NCI-H526 (cell line): ENCODE data around the gene ZC3H10.
A peak's percentile ranks its signal among the peaks of the same experiment; 100 is the strongest.
"Not testable (repeated sequence)": the region's sequence is repeated elsewhere in the genome, so short reads cannot be mapped to it uniquely, and the experiment has no call there.

Experiments
- DNase-seq, 2 experiments: peaks; one replicate each; lab custom pipeline; 2025; lab: John Stamatoyannopoulos, UW

The ZC3H10 gene

DNA sequence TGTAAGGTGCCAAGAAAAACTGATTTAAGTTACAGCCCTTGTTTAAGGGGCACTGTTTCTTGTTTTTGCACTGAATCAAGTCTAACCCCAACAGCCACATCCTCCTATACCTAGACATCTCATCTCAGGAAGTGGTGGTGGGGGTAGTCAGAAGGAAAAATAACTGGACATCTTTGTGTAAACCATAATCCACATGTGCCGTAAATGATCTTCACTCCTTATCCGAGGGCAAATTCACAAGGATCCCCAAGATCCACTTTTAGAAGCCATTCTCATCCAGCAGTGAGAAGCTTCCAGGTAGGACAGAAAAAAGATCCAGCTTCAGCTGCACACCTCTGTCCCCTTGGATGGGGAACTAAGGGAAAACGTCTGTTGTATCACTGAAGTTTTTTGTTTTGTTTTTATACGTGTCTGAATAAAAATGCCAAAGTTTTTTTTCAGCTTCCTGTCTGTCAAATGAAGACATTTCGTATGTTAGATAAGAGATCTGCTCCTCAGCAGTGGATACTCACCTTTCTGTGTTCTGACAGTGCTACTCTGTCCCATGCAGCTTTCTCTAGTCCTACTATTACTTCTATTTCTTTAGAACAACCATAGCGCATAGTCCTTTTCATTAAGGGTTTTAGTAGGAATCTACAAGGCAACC is 14.9 kb upstream of the ZC3H10 start:
- no peak for DNase-seq

DNA sequence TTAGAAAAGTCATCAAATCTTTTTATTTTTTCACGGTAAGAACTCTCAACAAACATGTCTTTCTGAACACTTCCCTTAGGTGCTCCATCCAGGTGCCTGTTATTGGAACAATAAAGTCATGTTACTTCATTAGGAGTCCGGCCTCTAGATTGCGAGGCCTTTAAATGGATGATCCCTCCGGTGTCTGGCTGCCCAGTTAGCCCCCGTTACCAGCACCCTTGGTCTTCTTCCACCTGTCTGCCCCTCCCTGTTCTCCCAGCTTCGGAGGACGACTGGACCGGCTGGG is 14.3 kb upstream of the ZC3H10 start:
- DNase-seq = no peak

DNA sequence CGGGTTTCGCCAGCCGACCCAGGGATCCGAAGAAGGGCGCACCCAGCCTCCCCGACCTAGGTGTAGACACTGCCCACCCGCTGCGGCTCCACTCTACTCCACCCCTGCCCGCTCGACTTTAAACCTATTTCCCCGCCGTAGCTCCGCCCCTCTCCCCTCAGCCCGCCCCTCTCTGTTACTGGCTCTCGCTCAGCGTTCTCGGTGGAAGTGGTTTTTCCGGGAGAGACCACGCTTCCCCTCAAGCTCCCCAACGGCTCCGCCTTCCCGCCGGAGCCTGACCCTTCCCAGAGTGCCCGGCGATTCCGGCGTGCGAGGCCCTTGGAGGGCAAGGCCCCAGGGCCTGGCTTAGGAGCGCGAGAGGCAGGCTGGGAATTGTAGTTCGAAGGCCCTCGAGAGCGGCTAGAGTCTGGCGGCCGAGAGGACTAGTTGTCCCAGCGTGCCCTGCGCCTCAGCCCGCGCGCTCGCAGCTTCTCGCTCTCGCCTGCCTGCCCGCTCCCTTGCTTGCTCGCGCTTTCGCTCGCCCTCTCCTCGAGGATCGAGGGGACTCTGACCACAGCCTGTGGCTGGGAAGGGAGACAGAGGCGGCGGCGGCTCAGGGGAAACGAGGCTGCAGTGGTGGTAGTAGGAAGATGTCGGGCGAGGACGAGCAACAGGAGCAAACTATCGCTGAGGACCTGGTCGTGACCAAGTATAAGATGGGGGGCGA is 13.8 kb upstream of the ZC3H10 start, which contains the start of gene PA2G4:
Gene PA2G4, plus strand, starts transcription at position 451 of the 706 bp plus-strand sequence. Its CDS starts 179 bp downstream, at position 630.
- peak; percentile 98 to 99 for DNase-seq

DNA sequence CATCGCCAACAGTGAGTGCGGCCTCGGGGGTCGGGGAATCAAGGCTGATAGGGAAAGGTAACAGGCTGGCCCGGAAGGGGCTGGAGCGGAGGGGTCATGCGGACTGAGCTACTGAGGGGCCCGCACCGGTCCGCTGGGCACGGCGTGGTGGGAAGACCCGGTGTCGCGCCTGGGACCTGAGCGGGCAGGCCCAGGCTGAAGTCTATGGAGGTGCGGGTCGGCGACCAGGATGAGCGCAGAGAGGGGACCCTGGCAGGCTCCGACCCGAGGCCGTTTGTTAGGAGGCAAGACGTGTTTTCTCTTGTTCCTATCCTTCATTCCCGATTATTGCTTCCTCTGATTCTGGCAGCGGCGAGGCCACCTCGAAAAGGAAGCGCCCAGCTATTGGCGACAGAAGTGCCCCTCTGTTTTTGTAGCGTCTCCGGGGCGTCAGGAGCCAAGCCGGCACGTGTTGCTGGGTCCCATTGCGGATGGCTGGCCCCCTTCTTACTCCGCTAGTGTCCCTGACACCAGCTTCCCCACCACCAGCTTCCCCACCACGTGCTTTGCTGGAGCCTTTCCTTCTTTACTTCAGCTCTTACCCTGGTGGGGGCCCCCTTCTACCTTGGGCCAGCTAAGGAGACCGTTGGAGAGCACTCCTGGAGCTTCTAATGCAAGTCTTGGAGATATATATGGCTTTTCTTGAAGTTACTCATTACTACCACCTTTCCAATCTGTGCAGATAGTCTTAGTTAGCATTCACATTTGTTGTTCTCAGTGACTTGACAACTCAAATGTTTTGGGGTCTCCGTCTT is 13.1 kb upstream of the ZC3H10 start:
- peak in 1 of 2 experiments; percentile 49 for DNase-seq

DNA sequence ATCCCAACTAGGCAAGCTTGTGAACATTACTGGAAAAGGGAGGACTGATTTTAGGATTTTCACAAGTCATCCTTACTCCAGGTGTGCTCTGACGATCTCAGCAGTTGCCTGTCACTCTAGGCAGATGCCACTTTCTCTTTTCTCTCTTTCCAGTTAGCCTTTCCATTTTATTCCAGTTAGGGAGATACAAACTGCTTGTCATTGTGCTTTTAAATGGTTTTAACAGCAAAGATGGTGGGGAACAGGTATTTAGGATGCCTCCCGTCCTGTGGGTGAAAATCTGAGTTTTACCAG is 12.5 kb upstream of the ZC3H10 start:
- no peak for DNase-seq

DNA sequence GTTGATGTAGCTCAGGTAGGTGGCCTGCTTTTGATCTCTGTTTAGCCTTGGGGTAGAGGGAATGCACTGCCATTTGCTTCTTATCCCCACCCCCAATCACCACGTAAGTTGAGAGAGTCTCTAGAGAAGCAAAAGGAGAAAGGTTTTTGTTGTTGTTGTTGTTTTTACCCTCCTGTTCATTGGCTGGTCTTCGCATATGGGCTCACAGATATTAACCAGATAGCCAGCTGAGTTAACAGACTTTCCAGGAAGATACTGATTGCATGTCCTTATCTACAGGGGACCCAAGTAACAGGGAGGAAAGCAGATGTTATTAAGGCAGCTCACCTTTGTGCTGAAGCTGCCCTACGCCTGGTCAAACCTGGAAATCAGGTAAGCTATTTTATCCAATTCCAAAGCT is 10.8 kb upstream of the ZC3H10 start:
- no peak for DNase-seq

DNA sequence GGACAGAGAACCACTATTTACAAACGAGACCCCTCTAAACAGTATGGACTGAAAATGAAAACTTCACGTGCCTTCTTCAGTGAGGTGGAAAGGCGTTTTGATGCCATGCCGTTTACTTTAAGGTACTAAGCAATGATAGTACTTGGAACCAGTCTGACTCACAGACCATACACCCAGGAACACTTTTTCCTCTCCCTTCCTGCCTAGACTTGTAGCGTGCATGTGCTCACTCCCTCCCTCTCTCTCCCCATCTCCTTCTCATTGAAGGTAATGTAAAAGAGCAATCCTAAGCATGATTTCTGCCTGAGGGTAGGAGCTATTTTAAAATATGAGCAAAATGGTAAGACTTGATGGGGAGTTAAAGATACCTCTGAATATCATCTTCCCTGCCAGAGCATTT is 7.5 kb upstream of the ZC3H10 start:
- DNase-seq = no peak

DNA sequence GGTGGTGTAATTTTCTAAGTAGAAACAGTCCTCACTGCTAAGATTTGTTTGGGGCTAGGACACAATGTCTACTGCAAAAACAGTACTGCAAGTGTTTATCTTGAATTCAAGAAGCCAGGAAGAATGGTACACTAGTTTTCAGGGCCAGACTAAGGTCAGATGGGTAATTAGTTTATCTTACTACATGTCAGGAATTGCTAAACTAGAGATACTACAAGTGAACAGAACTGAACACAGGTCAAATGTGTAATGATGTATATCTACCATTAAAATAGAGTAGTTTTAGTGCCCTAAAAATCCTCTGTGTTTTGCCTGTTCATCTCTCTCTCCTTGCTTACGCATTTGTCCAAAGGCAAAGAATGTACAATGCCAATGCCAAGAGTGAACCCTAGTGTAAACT is 4.0 kb upstream of the ZC3H10 start:
- DNase-seq = no peak

DNA sequence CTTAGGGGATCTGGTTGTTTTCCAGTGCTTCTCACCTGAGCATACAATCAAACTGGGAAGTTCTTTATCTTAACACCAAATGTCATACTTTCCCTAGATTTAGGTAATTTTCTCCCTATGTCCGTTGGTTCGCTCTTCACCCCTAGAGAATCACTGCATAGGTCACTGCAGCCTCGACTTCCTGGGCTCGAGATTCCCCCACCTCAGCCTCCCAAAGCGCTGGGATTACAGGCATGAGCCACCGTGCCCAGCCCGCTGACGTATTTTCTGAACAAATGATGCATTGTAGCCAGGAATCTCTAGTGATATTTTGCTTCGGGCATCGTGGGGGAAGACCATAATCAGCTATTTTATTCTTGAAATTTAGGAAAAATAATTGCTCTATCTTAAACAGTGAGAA is 2.7 kb upstream of the ZC3H10 start:
- no peak for DNase-seq

DNA sequence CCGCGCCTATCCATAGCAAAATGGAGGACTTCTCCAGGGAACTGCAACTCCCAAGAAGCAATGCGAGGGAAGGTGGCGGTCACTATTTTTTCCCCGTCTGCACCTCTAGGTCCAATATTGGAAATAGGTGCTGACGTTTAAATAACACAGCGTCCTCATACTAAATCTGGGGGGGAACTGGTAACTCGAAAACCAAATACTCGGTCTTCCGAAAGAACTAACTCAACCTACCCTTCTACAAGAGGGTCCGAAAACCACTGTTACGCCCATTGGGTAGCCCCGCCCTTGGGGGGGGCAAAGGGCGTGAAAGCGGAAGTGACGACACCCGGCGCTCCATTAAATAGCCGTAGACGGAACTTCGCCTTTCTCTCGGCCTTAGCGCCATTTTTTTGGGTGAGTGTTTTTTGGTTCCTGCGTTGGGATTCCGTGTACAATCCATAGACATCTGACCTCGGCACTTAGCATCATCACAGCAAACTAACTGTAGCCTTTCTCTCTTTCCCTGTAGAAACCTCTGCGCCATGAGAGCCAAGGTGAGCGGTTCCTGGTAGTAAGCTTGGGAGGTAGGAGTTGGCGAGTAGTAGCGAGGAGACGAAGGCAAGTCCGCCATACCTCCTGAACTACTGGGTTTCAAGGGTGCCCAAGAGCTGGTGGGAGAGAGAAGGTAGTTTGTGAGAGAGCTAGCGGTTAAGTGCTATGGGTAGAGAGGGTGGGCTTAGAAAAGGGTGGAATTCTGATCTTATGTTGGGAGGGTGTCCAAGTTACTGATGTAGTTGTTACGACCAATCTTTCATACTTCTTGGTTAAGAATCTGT is 1.6 kb upstream of the ZC3H10 start, which contains the start of gene RPL41:
Gene RPL41, plus strand, starts transcription at position 367 of the 815 bp plus-strand sequence.
- peak; percentile 92 to 96 for DNase-seq

DNA sequence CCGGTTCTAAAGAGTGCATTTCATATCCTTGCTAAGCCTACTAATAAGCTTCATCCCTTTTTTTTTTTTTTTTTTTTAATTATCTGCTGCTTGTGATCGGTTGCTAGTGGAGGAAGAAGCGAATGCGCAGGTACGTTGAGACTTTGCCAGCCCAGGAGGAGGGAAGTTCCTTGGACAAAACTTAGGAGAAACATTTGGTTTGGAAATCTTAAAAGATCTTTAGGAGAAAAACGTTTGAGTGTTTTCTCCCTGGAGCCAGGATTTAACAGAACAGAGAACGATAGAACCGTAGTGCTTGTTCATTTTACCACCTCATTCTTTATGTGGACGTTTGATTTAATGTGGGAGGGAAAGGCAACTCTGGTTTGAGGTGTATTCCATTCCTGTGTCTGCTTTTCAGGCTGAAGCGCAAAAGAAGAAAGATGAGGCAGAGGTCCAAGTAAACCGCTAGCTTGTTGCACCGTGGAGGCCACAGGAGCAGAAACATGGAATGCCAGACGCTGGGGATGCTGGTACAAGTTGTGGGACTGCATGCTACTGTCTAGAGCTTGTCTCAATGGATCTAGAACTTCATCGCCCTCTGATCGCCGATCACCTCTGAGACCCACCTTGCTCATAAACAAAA is 872 bp upstream of the ZC3H10 start:
- DNase-seq = not testable (repeated sequence)

DNA sequence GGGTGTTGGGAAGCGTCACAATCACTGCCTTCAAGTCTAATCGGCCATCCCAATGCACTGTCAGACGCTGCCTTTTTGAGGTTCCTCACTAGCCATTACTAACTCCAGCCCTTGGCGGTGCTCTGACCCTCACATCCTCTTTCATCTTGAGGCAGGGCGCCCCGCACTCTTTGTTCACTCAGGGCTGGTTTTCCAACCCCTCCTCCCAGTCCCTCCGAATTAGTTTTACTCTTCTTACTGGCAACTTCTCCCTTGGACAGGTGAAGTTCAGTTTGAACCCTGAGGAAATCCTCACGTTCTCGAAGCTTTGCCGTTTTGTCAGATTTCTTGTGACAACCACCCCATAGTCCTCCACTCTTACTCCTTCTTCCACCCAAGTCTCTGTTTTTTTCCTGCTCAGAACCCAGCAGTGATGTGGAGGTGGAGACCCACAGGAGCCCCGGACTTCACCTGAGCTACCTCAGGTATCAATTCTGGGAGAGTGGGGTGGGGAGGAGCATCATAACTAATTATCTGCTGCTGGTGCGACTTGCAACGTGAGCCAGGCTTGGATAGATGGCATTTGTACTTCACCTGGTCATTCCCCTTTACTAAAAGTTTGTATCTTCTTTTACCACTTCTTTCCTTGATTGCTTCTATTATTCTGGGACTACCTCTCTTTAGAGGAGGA is 757 bp downstream of the ZC3H10 start:
- no peak for DNase-seq

DNA sequence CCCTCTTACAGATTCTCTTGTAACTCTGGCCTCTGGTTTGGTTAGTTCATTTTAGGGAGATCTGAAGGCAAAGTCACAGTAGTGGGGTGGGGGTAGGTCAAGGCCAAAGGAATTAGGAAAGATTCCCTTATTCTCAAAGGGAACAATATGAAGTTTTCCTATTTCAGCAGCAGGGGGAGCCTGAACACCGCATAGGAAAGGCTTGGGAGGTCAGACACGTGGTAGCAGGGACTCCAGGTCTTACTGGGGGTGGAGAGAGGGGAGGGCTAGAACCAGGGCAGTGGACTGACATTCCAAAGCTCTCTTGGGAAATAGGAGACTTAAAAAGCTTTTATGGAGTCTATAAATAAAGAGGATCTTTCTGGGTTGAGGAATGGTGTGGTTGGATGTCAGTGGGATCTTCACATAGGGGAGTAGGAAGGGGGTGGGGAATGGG is 1.3 kb downstream of the ZC3H10 start:
- DNase-seq = peak; percentile 86 to 90

DNA sequence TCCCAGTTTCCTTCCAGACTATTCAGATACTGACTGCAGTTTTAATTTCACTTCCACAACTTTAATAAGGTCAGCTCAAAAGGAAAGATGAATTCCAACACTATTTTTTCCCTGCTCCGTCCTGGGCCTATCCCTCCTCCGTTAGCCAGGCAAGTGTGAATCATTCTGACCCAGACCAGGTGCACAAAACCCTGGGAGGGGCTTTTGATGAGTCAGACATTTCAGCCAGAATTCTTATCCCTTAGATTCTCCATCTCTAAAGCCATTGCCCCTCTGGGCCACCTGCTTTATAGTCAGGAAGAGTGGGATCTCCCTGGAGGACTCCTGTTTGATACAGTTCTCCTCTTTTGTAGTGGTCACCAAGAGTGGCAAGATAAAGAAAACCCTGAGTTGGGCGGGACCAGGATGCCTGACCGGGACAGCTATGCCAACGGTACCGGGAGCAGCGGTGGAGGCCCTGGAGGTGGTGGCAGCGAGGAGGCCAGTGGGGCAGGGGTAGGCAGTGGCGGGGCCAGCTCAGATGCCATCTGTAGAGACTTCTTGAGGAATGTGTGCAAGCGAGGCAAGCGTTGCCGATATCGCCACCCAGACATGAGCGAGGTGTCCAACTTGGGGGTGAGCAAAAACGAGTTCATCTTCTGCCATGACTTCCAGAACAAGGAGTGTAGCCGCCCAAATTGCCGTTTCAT is 2.2 kb downstream of the ZC3H10 start:
- no peak for DNase-seq

DNA sequence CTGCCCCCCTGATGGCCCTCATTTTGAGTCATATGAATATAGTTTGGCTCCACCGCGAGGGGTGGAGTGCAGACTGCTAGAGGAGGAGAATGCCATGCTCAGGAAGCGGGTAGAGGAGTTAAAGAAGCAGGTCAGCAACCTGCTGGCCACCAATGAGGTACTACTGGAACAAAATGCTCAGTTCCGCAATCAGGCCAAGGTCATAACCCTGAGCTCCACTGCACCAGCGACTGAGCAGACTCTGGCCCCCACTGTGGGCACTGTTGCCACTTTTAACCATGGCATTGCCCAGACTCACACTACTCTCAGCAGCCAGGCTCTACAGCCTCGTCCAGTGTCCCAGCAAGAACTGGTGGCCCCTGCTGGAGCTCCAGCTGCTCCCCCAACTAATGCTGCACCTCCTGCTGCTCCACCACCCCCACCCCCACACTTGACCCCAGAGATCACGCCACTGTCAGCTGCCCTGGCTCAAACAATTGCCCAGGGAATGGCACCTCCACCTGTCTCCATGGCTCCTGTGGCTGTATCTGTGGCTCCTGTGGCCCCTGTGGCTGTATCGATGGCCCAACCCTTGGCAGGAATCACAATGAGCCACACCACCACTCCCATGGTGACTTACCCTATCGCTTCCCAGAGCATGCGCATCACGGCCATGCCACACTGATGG is 3.3 kb downstream of the ZC3H10 start:
- no peak for DNase-seq

DNA sequence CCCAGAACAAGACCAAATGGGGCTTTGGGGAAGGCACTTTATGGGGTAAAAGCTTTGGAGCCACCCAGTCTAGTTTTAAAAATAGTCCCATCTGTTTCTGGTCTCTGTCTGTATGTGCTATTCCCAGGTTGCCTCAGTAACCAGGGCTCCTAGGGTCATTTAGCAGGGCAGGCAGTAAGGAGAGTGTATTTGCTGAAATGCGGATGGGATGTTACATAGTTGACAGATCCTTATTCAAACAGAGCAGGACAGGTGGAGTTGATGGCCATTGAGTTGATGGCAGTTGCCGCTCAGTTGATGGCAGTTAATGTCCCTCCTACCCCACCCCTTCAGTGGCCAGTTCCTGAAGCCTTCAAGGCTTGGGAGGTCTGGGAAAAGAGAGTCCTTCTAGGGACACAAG is 4.6 kb downstream of the ZC3H10 start:
- DNase-seq = no peak

DNA sequence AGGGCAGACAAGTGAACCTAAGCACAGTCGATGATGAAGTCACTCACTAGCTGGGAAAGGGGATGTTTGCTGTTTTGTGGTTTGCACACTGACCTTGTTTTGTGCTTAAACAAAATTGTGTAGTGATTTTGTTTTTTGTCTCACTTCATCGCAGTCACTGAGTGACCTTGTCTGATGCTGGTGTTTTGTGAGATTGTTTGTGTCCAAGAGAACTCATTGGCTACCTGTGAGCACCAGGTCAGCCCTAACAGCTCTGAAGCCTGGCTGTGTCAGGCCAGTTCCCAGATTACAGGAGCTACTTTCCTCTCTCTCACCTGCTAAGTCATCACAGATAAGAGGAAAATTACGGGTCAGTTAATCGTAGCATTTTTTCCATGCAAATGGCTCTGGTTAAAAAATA is 6.1 kb downstream of the ZC3H10 start:
- DNase-seq = no peak

DNA sequence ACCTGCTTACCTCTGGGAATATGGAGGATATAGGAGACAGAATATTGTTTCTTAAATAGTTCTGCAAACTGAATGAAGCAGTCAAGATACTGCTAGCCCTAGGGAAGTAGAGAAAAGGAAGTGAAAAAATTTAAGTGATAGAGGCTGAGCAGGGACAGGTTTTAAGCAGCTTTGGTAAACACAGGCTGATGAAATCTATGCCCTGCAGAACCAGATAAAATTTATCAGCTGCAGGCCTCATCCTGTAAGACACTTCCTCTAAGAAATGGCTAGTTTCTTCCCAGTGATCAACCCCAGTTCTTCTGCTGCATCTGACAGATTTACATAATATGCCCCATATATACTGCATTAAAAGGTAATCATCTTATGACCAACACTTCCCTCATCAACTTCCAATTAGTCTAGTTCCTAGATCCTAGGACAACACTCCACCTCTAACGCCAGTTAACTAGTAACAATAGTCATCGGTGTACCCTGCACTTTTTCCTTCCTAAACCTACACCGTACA is 8.7 kb downstream of the ZC3H10 start:
- no peak for DNase-seq

DNA sequence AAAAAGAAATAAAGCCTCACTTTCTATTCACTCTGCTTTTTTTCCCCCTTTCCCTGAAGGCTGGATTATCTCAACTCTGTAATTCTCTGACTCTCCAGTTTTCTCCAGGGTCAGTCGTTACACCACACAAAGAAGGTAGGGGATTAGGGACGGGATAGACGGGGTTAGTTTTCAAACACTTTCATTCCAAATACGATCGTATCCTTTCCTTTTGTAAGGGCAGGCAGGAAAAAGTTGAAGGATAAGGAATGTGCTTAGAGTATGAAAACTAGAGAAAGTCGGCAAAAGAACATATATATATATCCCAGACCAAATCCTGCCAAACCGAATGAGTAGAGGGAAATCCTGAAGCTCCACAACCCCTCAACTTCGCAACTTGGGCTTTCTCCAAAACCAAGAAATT is 9.4 kb downstream of the ZC3H10 start:
- no peak for DNase-seq
